HG02571 (cell line): ENCODE results near the gene IL4I1.

ENCODE experiments used
- ATAC-seq: cut with Tn5 transposase; IDR thresholded peaks from one replicate; pipeline ENCODE4 v1.9.1; 2021; ENCODE audit warnings: mild to moderate bottlenecking, moderate library complexity; ENCODE audit not compliant: unreplicated experiment

Gene IL4I1

DNA sequence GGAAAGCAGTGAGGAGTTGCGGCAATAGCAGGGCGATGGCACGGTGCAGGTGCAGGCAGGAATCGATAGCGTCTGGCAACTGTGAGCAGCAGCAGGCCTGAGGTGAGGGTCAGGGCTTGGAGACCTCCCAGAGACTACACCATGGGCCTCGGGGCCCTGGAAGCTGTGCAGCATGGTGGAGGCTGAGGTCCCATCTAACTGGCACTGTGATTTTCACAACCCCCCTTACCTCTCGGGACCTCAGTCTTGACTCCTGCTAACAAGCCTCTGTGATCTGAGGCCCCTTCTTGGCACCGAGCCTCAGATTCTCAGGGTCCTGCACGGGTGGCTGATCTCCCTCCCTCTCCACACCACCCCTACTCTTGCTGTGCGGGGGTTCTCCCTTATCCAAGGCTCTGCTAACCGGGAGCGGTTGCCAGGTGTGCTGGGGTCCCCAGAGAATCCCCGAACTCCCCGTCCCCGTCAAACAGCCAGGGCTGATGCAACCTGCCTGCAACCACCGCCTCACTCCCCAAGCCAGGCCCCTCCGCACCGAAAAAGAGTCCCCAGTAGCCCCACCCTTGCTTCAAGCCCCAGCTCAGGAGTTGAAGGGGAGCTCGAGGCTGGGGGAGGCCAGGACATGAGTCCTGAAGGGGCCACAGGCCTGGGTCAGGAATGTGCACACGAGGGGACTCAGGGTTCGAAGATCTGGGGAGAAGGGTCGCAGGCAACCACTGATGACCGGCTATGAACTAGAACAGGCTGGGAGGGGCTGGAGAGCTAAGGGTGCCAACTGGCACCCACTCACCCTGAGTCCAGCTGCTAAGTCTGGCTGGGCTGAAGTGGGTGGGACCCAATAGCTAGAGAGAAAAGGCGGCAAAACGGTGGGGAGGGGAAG, 27.6 kb upstream of the IL4I1 start:
- ATAC-seq: no peak

DNA sequence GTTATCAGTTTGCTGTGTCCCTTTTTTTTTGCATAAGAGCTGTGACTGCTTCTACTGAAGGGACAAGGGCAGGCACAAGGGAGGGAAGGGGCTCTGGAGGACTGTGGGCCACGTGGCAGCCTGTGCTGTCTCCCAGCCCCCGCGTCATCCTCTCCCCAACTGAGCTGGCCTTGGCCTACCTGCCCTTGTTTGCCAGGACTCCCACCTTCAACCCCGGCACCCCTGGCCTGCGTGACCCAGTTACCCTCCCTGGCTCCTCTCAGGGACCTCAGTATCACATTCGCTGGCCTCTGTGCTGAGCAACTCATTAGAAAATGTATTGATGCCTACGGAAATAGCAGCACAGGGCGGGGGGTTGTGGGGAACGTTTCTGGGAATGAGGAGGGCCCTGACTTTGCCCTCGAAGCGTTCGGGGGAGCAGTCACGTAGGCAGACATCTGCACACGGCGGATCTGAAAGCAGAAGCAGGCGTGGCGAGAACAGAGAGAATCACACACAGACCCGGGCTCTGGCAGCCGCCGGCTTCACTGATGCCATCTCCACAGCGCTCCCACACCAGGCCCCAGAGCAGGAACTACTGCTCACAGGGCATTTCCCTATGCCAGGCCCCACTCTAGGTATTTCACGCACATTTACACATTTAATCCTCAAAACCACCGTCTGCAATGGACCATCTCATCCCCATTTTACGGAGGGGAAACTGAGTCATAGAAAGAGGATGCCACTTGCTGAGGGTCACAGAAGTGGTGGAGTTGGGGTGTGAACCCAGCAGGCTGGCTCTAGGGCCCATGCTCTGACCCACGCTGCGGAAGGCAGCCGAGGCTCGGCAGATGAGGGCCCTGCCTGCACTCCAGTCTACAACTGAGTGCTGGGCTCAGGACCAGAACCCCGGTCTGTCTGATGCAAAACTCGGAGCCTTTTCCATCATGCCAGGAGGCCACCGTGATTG, 26.6 kb upstream of the IL4I1 start:
- ATAC-seq: no peak

DNA sequence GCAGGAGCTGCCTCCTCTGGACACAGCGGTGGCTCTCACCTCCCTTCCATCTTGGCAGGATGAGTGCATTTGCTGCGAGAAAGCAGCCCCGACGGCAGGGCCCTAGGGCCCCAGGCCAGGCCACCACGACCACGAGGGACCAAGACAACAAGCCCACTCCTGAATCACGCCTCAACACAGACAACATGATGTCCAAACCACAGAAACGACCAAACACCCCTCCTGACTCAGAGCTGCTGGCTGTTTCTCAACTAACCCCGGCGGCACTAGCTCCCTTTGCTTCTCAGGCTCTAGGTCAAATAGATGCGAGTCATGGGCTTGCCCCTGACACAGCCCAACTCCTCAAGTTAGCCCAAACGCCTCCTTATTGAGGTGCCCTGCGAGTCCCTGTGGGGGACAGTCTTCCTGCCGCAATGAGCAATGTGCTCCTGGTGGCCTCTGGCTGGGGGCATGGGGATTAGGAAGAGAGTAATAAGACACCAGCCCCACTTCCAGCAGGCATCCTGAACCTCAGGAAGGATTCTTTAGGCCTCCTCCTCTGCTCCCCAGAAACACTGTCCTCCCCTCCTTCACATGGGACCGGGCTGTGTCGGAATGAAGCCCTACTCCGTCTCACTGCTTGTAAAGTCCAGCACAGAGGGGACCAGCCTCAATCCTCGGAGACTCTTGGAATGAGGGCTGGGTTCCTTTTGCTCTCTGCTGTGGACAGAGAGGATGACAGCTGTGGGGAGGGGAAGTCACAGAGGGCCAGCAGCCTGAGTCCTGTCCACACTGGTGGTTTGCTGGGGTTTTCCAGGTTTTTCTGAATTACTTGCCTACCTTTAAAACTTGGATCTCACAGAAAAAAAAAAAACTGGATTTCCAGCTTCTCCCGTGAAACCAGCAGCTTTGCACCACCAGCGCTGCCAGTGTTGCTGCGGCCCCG, 25.4 kb upstream of the IL4I1 start:
- ATAC-seq: no peak

DNA sequence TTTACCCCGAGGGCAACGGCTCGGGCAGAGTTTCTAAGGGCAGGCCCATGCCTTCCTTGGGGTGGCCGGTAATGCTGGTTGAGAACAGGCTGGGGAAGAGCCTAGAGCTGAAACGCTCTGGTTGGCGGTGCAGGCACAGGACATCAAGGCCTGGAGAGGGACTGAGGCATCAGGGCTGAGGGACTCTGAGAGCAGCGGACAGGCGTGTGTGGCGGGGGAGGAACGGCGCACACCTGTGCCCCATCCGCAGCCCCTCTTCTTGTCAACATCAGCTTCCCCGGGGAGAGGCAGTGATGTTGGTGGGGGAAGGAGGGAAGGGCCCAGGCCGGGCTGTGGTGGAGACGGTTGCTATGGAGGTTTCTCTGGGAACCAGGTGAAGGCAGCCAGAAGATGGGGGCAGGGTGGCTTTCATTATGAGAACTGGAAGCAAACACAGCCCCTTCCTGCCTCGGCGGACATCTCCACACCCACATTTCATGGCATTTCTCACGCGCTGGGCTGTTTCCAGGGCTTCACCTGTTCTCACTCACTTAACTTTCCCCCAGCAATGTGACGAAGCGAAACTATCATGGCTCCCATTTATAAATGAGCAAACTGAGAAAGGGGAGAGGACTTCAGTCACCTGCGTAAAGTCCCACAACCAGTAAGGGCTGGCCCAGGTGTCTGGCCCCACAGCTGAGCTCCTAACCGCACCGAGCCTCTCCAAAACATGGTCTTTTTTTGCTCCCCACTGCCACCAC, 24.1 kb upstream of the IL4I1 start:
- no peak for ATAC-seq

DNA sequence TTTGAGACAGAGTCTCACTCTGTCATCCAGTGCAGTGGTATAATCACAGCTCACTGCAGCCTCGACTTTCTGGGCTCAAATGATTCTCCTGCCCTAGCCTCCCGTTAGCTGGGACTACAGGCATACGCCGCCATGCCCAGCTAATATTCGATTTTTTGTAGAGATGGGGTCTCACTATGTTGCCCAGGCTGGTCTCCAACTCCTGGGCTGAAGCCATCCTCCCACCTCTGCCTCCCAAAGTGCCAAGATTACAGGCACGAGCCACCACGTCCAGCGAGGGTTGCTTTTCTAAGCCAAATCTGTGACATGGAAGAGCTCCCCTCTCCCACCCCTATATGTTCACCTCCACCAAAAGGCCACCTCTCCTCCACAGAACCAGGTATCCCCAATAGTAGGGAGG, 21.4 kb upstream of the IL4I1 start:
- no peak for ATAC-seq

DNA sequence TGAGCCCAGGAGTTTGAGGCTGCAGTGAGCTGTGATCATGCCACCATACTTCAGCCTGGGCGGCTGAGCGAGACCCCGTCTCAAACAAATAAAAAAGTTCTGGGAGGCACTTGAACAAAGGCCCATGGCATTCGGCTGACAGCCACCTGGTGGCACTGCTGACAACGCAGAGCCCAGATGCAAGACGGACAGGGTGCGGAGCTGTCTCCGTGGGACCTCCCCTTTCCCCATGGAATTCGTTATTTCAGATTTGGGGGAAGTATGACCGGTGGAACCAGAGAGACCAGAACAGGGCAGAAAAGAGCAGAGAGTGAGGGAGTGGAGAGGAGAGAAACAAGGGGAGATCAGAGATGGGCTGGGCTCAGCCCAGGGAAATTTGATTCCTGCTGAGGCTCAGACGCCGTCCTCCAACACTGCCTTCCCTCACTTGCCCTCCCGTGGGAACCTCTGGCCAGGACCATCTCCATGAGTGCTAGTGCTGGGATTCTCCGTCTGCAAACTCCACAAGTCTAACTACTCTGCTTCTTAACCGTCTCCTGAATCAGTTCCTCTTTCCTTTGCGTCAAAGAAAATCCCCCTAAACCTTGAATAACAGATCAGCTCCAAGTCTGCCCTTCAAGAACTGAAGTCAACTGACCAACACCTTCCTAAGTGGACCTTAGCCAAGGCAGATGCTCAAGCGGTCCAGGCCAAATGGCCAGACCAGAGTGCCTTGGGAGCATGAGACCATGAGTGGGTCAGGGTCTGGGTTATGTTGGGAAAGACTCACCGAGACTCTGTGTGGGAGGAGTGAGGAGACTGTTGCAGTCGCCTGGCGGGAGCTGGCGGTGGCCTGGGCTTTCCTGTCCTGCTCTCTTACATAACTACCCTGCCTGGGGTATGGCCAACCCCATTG, 20.4 kb upstream of the IL4I1 start:
- ATAC-seq: no peak

DNA sequence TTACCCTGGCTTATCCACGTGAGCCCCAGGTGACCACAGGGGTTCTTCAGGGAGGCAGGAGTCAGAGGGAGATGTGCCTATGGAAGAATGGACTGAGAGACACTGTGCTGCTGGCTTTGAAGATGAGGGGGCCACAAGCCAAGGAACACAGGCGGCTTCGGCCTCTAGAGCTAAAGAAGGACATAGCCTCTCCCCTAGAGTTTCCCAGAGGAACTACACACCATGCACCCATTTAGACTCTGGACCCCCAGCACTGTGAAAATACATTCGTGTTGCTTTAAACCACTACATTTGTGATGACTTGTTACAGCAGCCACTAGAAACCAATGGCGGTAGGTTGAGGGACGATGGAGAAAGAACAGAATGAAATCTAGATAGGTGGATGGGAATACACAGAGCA, 18.6 kb upstream of the IL4I1 start:
- no peak for ATAC-seq

DNA sequence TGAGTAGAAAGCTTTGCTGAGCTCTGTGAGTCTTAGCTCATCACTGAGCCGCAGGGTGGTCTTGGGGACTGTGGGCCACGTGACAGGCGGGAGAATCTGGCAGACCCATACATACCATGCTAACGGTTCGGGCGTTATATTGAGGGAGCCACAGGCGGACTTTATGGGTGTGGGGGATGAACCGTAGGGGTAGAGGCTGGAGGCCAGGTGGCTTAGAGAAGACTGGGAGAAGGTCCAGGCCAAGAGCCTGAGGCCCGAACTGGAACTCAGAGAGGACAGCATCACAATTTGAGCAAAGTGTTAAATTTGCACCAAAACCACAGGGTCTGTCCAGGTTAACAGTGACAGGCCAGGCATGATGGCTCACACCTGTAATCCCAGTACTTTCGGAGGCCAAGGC, 17.0 kb upstream of the IL4I1 start:
- no peak for ATAC-seq

DNA sequence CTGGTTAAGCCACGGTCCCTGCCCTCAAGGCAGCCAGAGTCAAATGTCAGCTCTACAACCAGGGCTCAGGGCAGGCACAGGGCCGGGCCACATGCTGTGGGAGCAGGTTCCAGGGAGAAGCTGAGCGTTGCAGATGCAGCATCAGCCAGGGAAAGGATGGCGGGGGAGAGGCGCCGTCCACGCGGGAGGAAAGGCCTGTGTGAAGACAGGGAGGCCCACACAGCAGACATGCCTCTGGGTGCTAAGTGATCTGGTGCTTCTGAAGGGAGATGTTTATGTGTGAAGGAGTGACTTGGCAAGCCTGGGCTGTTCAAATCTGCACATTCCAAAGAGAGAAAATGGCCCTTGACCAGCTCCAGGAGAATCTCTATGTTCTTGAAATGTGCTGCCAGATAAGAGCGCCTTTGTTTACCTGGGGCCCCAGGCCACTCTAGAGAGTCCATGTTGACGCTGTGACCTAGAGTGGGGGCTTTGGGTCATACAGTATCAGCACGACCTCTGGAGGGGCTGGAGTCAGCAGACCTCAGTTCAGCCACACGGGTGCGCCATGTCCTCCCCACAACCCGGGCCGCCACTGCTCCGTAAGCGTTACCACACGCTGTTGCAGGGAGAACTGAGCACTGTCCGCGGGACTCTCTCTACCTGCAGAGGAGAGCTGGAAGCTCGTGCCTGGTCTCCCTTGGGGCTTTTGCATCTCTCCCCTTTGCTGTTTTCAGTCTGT, 16.4 kb upstream of the IL4I1 start:
- ATAC-seq: no peak

DNA sequence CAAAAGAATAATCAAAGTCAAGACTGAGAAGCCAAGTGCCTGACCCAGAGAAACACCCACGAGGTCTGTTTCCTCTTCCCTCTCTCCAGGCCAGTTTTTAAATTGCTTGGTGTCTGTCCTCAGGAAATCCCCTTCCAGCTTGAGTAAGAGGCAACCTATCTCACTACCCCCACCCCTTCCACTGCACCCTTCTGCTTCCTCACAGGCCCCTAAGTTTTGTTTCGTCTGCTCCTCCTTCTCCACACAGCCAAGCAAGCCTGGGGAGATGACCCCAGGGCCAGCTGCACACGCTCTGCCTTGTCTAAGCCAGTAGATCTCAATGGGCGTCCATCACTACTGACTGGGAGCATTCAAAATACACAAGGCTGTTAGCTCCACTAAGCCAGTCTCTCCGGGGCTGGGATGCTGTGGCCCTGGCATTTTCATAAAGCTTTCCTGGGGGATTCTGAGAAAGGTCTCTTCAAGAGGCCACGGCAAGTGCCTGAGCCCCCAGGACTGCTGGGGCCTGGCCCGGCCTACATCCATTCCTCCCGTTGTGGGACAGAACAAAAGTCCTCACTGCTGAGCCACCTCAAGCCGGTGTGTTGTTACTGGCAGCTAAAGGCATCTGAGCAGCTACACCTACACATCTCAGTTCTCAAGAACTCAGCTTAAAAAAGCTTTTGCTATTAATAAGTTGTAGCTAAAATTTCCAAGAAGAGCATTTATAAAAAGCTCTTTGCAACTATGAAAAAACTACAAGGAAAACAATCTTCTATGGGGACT, 14.9 kb upstream of the IL4I1 start:
- peak; percentile 40 for ATAC-seq

DNA sequence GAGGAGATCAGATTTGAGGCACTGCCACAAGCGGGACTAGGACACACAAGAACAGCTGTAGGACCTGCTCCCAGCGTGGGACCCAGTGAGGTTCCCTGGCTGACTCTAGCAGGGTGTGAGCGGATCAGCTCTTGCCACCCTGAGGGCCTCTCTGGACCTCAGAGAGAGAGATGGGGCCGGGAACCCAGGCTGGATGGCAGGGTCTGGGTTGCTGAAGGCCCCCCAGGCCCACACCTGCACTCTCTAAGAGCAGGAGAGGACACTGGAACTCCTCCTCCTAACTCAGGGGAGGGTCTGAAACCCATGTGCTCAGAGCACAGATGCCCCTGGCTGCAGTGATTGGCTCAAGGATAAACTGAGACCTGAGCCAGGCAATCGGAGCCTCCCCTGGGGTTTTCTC, 13.5 kb upstream of the IL4I1 start:
- ATAC-seq: no peak

DNA sequence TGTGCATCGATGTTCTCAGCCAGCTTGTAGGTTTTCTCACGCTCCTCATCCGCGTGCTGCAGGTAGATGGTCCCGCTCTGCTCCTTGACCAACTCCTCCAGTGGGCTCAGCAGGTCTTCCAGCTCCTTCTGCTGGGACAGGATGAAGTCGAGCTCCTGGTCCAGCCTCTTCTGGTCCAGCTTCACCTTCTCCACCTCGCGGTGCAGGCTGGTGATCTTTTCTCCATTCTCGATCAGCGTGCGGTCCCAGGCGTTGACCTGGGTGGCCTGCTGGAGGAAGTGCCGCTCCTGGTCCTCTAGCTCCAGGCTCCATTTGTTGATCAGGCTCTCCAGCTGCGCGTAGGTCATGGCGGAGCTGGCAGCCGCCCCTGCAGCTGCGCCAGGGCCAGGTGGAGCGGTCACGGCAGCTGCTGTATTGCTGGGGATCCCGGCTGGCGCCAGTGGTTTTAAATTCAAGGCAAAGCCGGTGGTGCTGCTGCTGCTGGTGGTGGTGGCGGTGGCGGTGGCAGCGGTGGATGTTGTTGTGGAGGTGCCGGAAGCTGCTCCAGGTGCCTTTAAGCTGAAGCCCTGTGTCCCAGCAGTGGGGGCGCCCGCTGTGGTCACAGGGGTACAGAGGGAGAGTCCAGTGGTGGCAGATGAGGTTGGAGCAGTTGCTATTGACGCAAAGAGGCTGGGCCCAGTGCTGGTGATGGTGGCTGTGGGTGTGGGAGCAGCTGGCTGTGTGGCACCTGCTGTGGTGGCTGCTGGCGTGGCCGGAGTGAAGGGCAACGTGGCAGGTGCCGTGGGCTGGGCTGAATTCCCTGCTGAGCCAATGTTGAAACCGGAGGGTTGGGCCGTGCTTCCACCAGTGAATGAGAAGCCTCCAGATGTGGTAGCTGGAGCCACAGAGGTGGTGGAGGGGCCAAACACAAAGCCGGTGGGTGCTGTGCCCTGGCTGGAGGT, 12.1 kb upstream of the IL4I1 start:
- no peak for ATAC-seq

DNA sequence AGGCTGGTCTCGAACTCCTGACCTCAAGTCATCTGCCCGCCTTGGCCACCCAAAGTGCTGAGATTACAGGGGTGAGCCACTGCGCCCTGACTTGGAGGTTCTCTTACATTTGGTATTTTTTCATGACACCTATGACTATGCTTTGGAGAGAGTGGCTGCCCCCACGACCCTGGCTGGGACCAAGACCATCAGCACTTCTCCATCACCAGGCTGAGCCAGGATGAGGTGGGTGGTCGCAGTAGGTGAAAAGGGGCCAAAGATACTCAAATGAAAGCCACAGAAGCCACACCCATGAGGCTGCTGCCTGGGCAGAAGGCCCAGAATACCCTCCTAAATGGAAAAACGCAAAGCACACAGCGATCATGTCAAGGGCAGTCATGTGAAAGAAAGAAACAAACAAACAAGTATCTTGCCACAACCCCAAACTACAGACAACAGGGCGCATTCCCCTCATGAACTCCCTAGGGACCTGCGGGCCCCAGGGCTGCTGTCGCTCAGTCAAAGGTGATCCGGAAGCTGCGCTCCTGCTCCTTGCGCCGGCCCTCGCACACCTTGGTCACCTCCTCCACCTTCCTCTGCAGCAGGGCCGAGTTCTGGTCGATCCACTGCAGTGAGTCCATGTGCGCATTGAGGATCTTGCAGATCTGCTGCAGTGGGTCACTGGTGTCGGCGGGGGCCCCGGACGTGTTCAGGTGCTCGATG, 11.2 kb upstream of the IL4I1 start:
- no peak for ATAC-seq

DNA sequence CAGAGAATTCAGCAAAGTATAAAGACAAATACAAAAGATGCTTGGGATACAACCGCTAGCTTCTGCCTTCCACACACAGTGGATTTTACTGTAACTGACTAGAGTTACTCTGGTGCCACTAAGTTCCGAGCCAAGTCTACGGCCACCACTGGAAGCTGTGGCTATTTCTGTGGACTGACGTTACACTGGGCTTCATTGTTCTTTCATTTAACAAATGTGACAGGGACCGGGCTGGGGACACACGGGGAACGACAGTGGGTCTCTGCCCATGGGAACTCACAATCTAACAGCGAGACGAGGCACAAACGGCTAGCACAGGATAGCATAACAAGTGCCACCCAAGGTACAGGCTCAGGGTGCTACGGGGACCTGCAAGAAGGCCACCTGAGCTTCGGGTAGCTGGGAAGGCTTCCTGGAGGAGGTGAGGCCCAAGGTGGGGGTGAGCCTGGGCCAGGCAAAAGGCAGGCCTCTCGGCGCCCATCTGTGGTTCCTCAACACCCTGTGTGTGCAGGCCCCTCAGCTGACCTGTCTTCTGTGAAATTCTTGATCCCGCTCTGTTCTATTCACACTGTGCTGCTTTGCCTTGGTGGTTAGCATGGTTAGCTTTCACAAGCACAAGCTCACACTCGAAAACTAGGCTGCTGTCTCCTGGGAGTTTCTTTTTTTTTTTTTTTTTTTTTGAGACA, 10.3 kb upstream of the IL4I1 start:
- ATAC-seq: no peak

DNA sequence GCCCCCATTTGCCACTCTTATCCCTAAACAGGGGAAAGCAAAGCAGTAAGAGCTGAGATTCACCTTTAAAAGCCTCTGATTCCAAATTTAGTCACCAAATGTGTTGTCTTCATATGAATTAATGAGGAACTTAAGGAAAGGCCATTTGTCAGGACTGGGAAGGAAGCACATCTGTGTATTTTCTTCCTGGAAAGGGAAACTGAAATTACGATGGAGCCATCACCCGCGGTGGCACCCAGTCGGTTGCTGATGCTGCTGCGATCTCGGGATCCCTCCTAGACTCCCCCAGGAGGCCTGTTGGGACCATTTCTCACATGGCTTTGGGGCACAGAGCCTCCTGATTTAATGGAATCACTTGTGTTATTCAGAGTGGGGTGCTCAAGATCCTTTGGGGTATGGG, 7.4 kb upstream of the IL4I1 start:
- no peak for ATAC-seq
